B cell (primary cell): ENCODE data around the gene PHEX. TPM values are rescaled to one million over a fixed set of nuclear protein-coding genes. Genes with fewer than 3 reads are reported as not detected.

ENCODE experiments used
- ATAC-seq: fragments of 200-7000 bp; cut with Tn5 transposase; one replicate; pipeline ENCODE4 v1.10.0; 2021; ENCODE audit warnings: low read depth, mild to moderate bottlenecking, moderate number of reproducible peaks, moderate library complexity
- CTCF ChIA-PET: fragments of 350-600 bp; sonication (Branson Sonifier 250); formaldehyde crosslinking; loops from one replicate; lab custom pipeline; 2021; ENCODE audit warnings: antibody characterized with exemption, inconsistent platforms; lab: Charles Lee
- POLR2A ChIA-PET: fragments of 350-600 bp; sonication (Branson Sonifier 250); formaldehyde crosslinking; loops from one replicate; lab custom pipeline; 2021; ENCODE audit warnings: antibody characterized with exemption; lab: Charles Lee
- DNase-seq: peaks from one replicate; pipeline ENCODE4 v3.0.0; 2013
- H2AFZ ChIP-seq: 2 replicates; pipeline ENCODE4 v1.6.1; 2012; ENCODE audit warnings: mild to moderate bottlenecking, low read depth, low read length; ENCODE audit not compliant: insufficient read depth, poor library complexity, severe bottlenecking
- H3K27ac ChIP-seq, 2 donors: 1 replicate in 1 of 2; 2 replicates in 1 of 2; pipeline ENCODE4 v1.5.1; 2012 to 2013; ENCODE audit warnings: low read length in 2 of 2, mild to moderate bottlenecking in 2 of 2, moderate library complexity in 1 of 2
- H3K27me3 ChIP-seq, 4 experiments: fragments of 200-600 bp in 1 of 4; sonication (generic) in 1 of 4; replicated peaks in 1 of 4; 1 replicate in 2 of 4; 2 replicates in 2 of 4; pipeline versions ENCODE4 v1.6.1 to v1.7.0; 2013 to 2016; ENCODE audit warnings: low read length in 3 of 4, mild to moderate bottlenecking in 2 of 4, mixed read lengths in 1 of 4, moderate library complexity in 1 of 4; ENCODE audit not compliant: insufficient read depth in 4 of 4, control insufficient read depth in 3 of 4; ENCODE audit errors: control extremely low read depth in 1 of 4
- H3K36me3 ChIP-seq, 2 experiments: replicated peaks in 1 of 2; 1 replicate in 1 of 2; 2 replicates in 1 of 2; pipeline versions ENCODE4 v1.6.1 to v1.7.1; 2013; ENCODE audit warnings: low read length in 1 of 2; ENCODE audit not compliant: insufficient read depth in 2 of 2, control insufficient read depth in 1 of 2; ENCODE audit errors: control extremely low read depth in 1 of 2, extremely low read depth in 1 of 2
- H3K4me1 ChIP-seq, 2 donors: fragments of 200-600 bp in 1 of 2; sonication (generic) in 1 of 2; 1 replicate in 1 of 2; 2 replicates in 1 of 2; pipeline versions ENCODE4 v1.5.1 to v1.6.1; 2013 to 2017; ENCODE audit warnings: low read length in 2 of 2; ENCODE audit not compliant: control insufficient read depth in 2 of 2, insufficient read depth in 2 of 2
- H3K4me2 ChIP-seq: replicated peaks from 2 replicates; pipeline ENCODE3; 2012; ENCODE audit warnings: mild to moderate bottlenecking, low read depth, low read length; ENCODE audit not compliant: poor library complexity, severe bottlenecking
- H3K4me3 ChIP-seq, 5 experiments: fragments of 200-600 bp in 1 of 5; sonication (generic) in 1 of 5; 1 replicate in 3 of 5; 2 replicates in 2 of 5; pipeline versions ENCODE4 v1.5.1 to v1.7.0; 2011 to 2016; ENCODE audit warnings: low read length in 4 of 5, mild to moderate bottlenecking in 4 of 5, low read depth in 2 of 5, control low read depth in 1 of 5, moderate library complexity in 1 of 5; ENCODE audit not compliant: insufficient read depth in 1 of 5; ENCODE audit errors: control extremely low read depth in 1 of 5, extremely low read depth in 1 of 5
- H3K79me2 ChIP-seq: fragments of 200-600 bp; sonication (generic); one replicate; pipeline ENCODE4 v1.6.0; 2016; ENCODE audit warnings: low read length; ENCODE audit not compliant: control insufficient read depth, insufficient read depth
- H3K9ac ChIP-seq: fragments of 200-600 bp; sonication (generic); 2 replicates; pipeline ENCODE4 v1.6.1; 2017; ENCODE audit warnings: mild to moderate bottlenecking, low read length, moderate library complexity
- H3K9me3 ChIP-seq, 3 donors: one replicate each; pipeline versions ENCODE4 v1.6.1 to v1.7.1; 2013; ENCODE audit warnings: low read length in 2 of 3; ENCODE audit not compliant: control insufficient read depth in 2 of 3, insufficient read depth in 1 of 3; ENCODE audit errors: control extremely low read depth in 1 of 3
- H4K20me1 ChIP-seq: 2 replicates; pipeline ENCODE4 v1.6.0; 2012; ENCODE audit warnings: mild to moderate bottlenecking, low read length; ENCODE audit not compliant: insufficient read depth, control insufficient read depth, poor library complexity, severe bottlenecking
- H3K27ac Mint-ChIP-seq: one replicate; pipeline ENCODE4 v1.8.0; 2021; ENCODE audit warnings: mixed read lengths
- H3K27me3 Mint-ChIP-seq: one replicate; pipeline ENCODE4 v1.8.0; 2021; ENCODE audit warnings: mixed read lengths
- H3K4me1 Mint-ChIP-seq: one replicate; pipeline ENCODE4 v1.8.0; 2021; ENCODE audit warnings: mixed read lengths
- H3K4me3 Mint-ChIP-seq: one replicate; pipeline ENCODE4 v1.8.0; 2021; ENCODE audit warnings: mixed read lengths
- H3K9me3 Mint-ChIP-seq: one replicate; pipeline ENCODE4 v1.8.0; 2022; ENCODE audit warnings: mixed read lengths; ENCODE audit not compliant: insufficient read depth
- EZH2 ChIP-seq: IDR thresholded peaks from 2 replicates; pipeline ENCODE4 v1.6.1; 2012; ENCODE audit warnings: borderline replicate concordance, low read depth, mild to moderate bottlenecking, moderate library complexity, low read length; ENCODE audit not compliant: insufficient read depth, poor library complexity, severe bottlenecking
- WGBS: methylation state at CpG from one replicate; pipeline ENCODE4 v1.1.5; 2013; ENCODE audit warnings: missing lambda C conversion rate; ENCODE audit not compliant: insufficient coverage; 5-methylcytosine and 5-hydroxymethylcytosine counted together
- intact Hi-C: fragments of 100-400 bp; cut with micrococcal nuclease; formaldehyde crosslinking; loops from one replicate; pipeline ENCODE4 v1.10.0; 2022
- polyA plus RNA-seq: library from polyadenylated mRNA; depleted of rRNA; stranded (reverse); fragments of >200 nt; gene quantifications from 2 replicates; pipeline ENCODE4 v1.2.3, GENCODE V29; 2012
- total RNA-seq, 2 donors: library from RNA; stranded (reverse); fragments of 120-200 nt in 1 of 2; gene quantifications; 1 replicate in 1 of 2; 2 replicates in 1 of 2; pipeline versions ENCODE4 v1.2.3 to v1.2.4, GENCODE V29; 2013 to 2022
- TF ChIP-seq, protein P1 (sequence below): fragments of 200-600 bp; IDR thresholded peaks from one replicate; pipeline ENCODE4 v1.8.0; 2022; ENCODE audit warnings: antibody characterized with exemption, mild to moderate bottlenecking

Gene PHEX
- total and polyA plus RNA-seq, 2 donors (not counting 1 experiment from before 2014, with no cell fraction given) = 0.01 to 0.15 TPM

- ChIA-PET POLR2A (no interaction called here), CTCF (no interaction called here)
- 80% methylated on average over 1 of the region's 2 CpGs for WGBS
- Mint-ChIP-seq H3K27ac (no peak overlapping the region), H3K4me3 (no peak overlapping the region), H3K27me3 (no peaks in the 10 kb centered on the region), H3K9me3 (no peaks in the 10 kb centered on the region), H3K4me1 (peaks cover 4% of the 10 kb centered on the region)
- H3K9ac ChIP-seq = no peak overlapping the region
- no peaks in the 10 kb centered on the region for H3K36me3 ChIP-seq
- no peak for ATAC-seq
- intact Hi-C loops = no loop called here
- no peak overlapping the region for H3K4me3 ChIP-seq
- H3K9me3 ChIP-seq = no peaks in the 10 kb centered on the region
- H4K20me1 ChIP-seq = no peaks in the 10 kb centered on the region
- H2AFZ ChIP-seq = no peak overlapping the region
- no peak overlapping the region for H3K4me2 ChIP-seq
- H3K79me2 ChIP-seq = no peaks in the 10 kb centered on the region
- DNase-seq = no peak
- H3K4me1 ChIP-seq = peaks cover 1 to 4% of the 10 kb centered on the region in 2 donors
- no peaks in the 10 kb centered on the region for H3K27me3 ChIP-seq
- H3K27ac ChIP-seq = no peak overlapping the region
- TF ChIP-seq, protein P1, sequence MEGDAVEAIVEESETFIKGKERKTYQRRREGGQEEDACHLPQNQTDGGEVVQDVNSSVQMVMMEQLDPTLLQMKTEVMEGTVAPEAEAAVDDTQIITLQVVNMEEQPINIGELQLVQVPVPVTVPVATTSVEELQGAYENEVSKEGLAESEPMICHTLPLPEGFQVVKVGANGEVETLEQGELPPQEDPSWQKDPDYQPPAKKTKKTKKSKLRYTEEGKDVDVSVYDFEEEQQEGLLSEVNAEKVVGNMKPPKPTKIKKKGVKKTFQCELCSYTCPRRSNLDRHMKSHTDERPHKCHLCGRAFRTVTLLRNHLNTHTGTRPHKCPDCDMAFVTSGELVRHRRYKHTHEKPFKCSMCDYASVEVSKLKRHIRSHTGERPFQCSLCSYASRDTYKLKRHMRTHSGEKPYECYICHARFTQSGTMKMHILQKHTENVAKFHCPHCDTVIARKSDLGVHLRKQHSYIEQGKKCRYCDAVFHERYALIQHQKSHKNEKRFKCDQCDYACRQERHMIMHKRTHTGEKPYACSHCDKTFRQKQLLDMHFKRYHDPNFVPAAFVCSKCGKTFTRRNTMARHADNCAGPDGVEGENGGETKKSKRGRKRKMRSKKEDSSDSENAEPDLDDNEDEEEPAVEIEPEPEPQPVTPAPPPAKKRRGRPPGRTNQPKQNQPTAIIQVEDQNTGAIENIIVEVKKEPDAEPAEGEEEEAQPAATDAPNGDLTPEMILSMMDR = no peak
- no peak for TF ChIP-seq EZH2
Observed at GRCh38 chrX:22037225-22037624, 5.1 kb downstream of the PHEX start.

DNA sequence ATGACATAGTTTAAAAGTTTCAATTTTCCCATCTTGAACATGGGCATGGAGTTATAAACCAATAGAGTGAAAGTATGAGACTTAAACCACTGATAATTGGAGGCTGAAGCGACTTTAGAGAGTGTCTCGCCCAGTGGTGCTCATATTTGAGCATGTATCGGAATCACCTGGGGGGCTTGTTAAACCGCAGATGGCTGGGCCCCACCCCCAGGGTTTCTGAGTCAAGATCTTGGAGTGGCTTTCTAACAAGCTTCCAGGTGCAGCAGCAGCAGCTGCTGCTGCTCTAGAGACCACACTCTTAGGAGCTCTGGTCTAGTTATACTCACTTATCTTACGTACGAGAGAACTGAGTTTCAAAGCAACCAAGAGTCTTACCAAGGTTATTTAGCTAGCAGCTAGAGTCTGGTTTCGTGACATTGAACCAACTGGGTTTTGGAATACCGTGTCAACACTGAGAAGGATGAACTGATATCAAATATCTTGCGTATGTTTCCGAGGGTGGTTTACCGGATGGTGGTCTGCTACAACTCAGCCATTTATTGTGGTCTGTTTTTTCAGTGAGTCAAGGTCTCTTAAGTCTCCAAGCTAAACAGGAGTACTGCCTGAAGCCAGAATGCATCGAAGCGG is 5.9 kb downstream of the PHEX start:
- Histone ChIP-seq H3K36me3 (no peaks in the 10 kb centered on the region), H3K4me1 (no peaks in the 10 kb centered on the region), H4K20me1 (no peaks in the 10 kb centered on the region), H2AFZ (no peak overlapping the region), H3K9ac (no peak overlapping the region), H3K79me2 (no peaks in the 10 kb centered on the region), H3K4me2 (no peak overlapping the region), H3K4me3 (no peak overlapping the region), H3K9me3 (no peaks in the 10 kb centered on the region), H3K27ac (no peak overlapping the region), H3K27me3 (no peaks in the 10 kb centered on the region)
- no peak for TF ChIP-seq EZH2
- TF ChIP-seq, protein P1 = no peak
- intact Hi-C loops = no loop called here
- Mint-ChIP-seq H3K27me3 (no peaks in the 10 kb centered on the region), H3K27ac (no peak overlapping the region), H3K4me3 (no peak overlapping the region), H3K9me3 (no peaks in the 10 kb centered on the region), H3K4me1 (no peaks in the 10 kb centered on the region)
- ATAC-seq (no peak), DNase-seq (no peak)
- ChIA-PET POLR2A (no interaction called here), CTCF (no interaction called here)
- 90% methylated on average over 6 of the region's 13 CpGs for WGBS
